ENCODE results near the gene GOLGB1.
A peak's percentile ranks its signal among the peaks of the same experiment; 100 is the strongest.
"Not testable (repeated sequence)": the region's sequence is repeated elsewhere in the genome, so short reads cannot be mapped to it uniquely, and the experiment has no call there.

The GOLGB1 gene

DNA sequence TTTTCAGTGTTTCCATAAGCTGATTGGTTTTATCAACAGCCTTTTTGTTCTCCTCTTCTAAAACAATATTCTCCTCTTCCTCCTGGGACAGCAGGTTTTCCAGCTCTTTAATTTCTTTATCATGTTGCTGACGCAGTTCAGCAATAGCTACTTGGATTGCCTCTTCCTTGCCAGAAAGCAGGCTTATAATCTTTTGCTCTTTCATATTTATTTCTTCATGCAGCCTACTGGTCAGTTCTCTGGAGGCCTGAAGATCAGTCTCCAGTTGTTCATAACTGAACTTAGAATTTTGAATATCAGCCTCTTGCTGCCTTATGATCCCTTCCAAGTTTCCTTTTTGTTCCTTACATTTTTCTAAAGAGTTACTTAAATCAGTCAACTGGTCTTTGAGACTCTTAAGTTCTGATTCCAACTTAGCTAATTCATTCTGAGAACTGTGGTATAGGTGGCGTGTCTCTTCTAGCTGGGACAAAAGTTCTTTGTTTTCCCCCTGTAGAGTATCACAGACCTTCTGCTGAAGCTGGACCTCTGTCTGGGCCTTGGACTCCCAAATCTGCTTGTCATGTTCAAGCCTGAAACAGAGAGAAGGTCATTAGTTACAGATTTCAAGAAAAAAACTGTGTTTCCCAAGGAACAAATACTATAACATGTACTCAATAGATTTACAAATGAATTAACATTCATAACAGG, 57.4 kb downstream of the GOLGB1 start:
- Histone ChIP-seq H4K8ac (ENCODE audit: low read length) (no peak overlapping the region), H2BK5ac (ENCODE audit: low read depth, low read length, poor library complexity, severe bottlenecking) (no peak overlapping the region), H3K27me3 (ENCODE audit: control insufficient read depth in 1 of 2, insufficient read depth in 1 of 2, low read length in 2 of 2) (no peaks in the 10 kb centered on the region)

DNA sequence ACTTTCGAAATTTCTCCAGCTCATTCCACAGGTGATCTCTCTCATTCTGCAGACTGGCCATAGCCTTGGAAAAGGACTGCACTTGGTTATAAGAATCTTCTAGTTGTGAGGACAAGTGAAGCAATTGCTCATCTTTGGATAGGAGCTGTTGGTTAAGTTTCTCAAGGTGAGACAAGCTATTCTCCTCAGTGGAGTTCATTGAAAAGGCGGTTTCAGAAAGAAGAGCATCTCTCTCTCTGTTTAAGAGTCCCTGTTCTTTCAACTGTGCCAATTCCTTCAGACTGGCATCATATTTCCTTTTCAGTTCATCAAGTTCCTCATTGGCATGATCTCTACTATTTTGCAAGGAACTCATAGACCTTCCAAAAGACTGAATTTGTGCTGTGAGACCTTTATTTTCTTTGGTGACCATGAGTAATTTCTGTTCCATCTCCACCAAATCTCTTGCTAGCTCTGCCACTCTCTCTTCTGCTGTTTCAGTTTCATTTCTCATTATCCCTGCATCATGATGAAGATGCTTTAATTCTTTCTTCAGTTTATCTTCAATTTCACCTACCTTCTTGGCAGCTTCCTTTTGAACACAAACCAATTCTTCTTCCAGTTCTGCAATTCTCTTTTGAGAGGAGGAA, 58.6 kb downstream of the GOLGB1 start:
- WGBS, result 96% methylated on average over 2 of the region's 2 CpGs
- Histone ChIP-seq H2AK5ac (ENCODE audit: low read length, severe bottlenecking) (no peak overlapping the region), H4K91ac (ENCODE audit: low read length) (no peak overlapping the region), H3K4me1 (ENCODE audit: control insufficient read depth, insufficient read depth, low read depth, low read length) (no peaks in the 10 kb centered on the region), H2AFZ (ENCODE audit: low read depth, low read length) (no peak overlapping the region), H3K27me3 (ENCODE audit: control insufficient read depth in 1 of 2, insufficient read depth in 1 of 2, low read length in 2 of 2) (no peaks in the 10 kb centered on the region), H3K18ac (ENCODE audit: low read depth in 1 of 2, low read length in 2 of 2) (no peak overlapping the region), H4K8ac (ENCODE audit: low read length) (no peak overlapping the region), H2BK15ac (ENCODE audit: low read depth, poor library complexity, severe bottlenecking) (no peak overlapping the region), H3K14ac (ENCODE audit: low read length in 2 of 2) (no peak overlapping the region), H3K79me1 (replicated peaks; ENCODE audit: low read length, poor library complexity, severe bottlenecking) (peaks cover 10% of the 10 kb centered on the region), H3K4me3 (ENCODE audit: insufficient read depth in 1 of 2, low read depth in 1 of 2, low read length in 2 of 2) (no peak overlapping the region), H3K9ac (ENCODE audit: low read length) (no peak overlapping the region), H2BK120ac (ENCODE audit: low read depth, low read length) (no peak overlapping the region), H2BK5ac (ENCODE audit: low read depth, low read length, poor library complexity, severe bottlenecking) (peak overlapping the region; percentile 53), H3K36me3 (ENCODE audit: control insufficient read depth in 1 of 2, insufficient read depth in 2 of 2, low read depth in 1 of 2, low read length in 2 of 2) (peaks cover 6 to 83% of the 10 kb centered on the region in 2 experiments), H3K27ac (ENCODE audit: low read length, poor library complexity, severe bottlenecking) (no peak overlapping the region), H3K4ac (ENCODE audit: low read depth in 1 of 2, low read length in 2 of 2) (no peak overlapping the region), H3K4me2 (ENCODE audit: low read length, poor library complexity, severe bottlenecking) (no peak overlapping the region), H3K23ac (ENCODE audit: low read length in 2 of 2) (no peak overlapping the region), H2BK12ac (ENCODE audit: low read length in 2 of 2) (no peak overlapping the region), H3K9me3 (ENCODE audit: control insufficient read depth, low read length) (no peaks in the 10 kb centered on the region)
- DNase-seq, result no peak

More for the DNA sequence above, 57.4 kb downstream of the GOLGB1 start:
- Histone ChIP-seq H3K9ac (ENCODE audit: low read length) (no peak overlapping the region), H2AK5ac (ENCODE audit: low read length, severe bottlenecking) (no peak overlapping the region), H2AFZ (ENCODE audit: low read depth, low read length) (no peak overlapping the region), H2BK12ac (ENCODE audit: low read length in 2 of 2) (no peak overlapping the region), H3K27ac (ENCODE audit: low read length, poor library complexity, severe bottlenecking) (no peak overlapping the region), H3K4me1 (ENCODE audit: control insufficient read depth, insufficient read depth, low read depth, low read length) (no peaks in the 10 kb centered on the region), H3K4ac (ENCODE audit: low read depth in 1 of 2, low read length in 2 of 2) (no peak overlapping the region), H2BK15ac (ENCODE audit: low read depth, poor library complexity, severe bottlenecking) (no peak overlapping the region), H3K79me1 (replicated peaks; ENCODE audit: low read length, poor library complexity, severe bottlenecking) (peaks cover 12% of the 10 kb centered on the region), H3K18ac (ENCODE audit: low read depth in 1 of 2, low read length in 2 of 2) (no peak overlapping the region), H4K91ac (ENCODE audit: low read length) (no peak overlapping the region), H3K9me3 (ENCODE audit: control insufficient read depth, low read length) (no peaks in the 10 kb centered on the region), H3K4me3 (ENCODE audit: insufficient read depth in 1 of 2, low read depth in 1 of 2, low read length in 2 of 2) (no peak overlapping the region), H3K23ac (ENCODE audit: low read length in 2 of 2) (no peak overlapping the region), H2BK120ac (ENCODE audit: low read depth, low read length) (no peak overlapping the region), H3K14ac (ENCODE audit: low read length in 2 of 2) (no peak overlapping the region), H3K36me3 (ENCODE audit: control insufficient read depth in 1 of 2, insufficient read depth in 2 of 2, low read depth in 1 of 2, low read length in 2 of 2) (peaks cover 6 to 84% of the 10 kb centered on the region in 2 experiments), H3K4me2 (ENCODE audit: low read length, poor library complexity, severe bottlenecking) (no peak overlapping the region)
- 98% methylated on average over 2 of the region's 2 CpGs for WGBS
- DNase-seq, result no peak

DNA sequence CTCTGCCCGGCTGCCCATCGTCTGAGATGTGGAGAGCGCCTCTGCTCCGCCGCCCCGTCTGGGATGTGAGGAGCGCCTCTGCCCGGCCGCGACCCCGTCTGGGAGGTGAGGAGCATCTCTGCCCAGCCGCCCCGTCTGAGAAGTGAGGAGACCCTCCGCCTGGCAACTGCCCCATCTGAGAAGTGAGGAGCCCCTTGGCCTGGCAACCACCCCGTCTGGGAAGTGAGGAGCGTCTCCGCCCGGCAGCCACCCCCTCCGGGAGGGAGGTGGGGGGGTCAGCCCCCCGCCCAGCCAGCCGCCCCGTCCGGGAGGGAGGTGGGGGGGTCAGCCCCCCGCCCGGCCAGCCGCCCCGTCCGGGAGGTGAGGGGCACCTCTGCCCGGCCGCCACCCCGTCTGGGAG, 60.8 kb downstream of the GOLGB1 start:
- 97% methylated on average over 10 of the region's 31 CpGs for WGBS
- Histone ChIP-seq H3K79me1 (replicated peaks; ENCODE audit: low read length, poor library complexity, severe bottlenecking) (peaks cover 12% of the 10 kb centered on the region), H3K36me3 (ENCODE audit: control insufficient read depth in 1 of 2, insufficient read depth in 2 of 2, low read depth in 1 of 2, low read length in 2 of 2) (peaks cover 9 to 76% of the 10 kb centered on the region in 2 experiments)
- not testable (repeated sequence) for H3K9me3 ChIP-seq (ENCODE audit: control insufficient read depth, low read length); H2BK15ac ChIP-seq (ENCODE audit: low read depth, poor library complexity, severe bottlenecking); H3K9ac ChIP-seq (ENCODE audit: low read length); H3K18ac ChIP-seq (ENCODE audit: low read depth in 1 of 2, low read length in 2 of 2); H4K91ac ChIP-seq (ENCODE audit: low read length); H3K4me2 ChIP-seq (ENCODE audit: low read length, poor library complexity, severe bottlenecking); DNase-seq; H2BK12ac ChIP-seq (ENCODE audit: low read length in 2 of 2); H2BK5ac ChIP-seq (ENCODE audit: low read depth, low read length, poor library complexity, severe bottlenecking); H3K14ac ChIP-seq (ENCODE audit: low read length in 2 of 2); H2AK5ac ChIP-seq (ENCODE audit: low read length, severe bottlenecking); H2BK120ac ChIP-seq (ENCODE audit: low read depth, low read length); H2AFZ ChIP-seq (ENCODE audit: low read depth, low read length); H3K4me1 ChIP-seq (ENCODE audit: control insufficient read depth, insufficient read depth, low read depth, low read length); H4K8ac ChIP-seq (ENCODE audit: low read length); H3K27ac ChIP-seq (ENCODE audit: low read length, poor library complexity, severe bottlenecking); H3K23ac ChIP-seq (ENCODE audit: low read length in 2 of 2); H3K4me3 ChIP-seq (ENCODE audit: insufficient read depth in 1 of 2, low read depth in 1 of 2, low read length in 2 of 2); H3K4ac ChIP-seq (ENCODE audit: low read depth in 1 of 2, low read length in 2 of 2); H3K27me3 ChIP-seq (ENCODE audit: control insufficient read depth in 1 of 2, insufficient read depth in 1 of 2, low read length in 2 of 2)

DNA sequence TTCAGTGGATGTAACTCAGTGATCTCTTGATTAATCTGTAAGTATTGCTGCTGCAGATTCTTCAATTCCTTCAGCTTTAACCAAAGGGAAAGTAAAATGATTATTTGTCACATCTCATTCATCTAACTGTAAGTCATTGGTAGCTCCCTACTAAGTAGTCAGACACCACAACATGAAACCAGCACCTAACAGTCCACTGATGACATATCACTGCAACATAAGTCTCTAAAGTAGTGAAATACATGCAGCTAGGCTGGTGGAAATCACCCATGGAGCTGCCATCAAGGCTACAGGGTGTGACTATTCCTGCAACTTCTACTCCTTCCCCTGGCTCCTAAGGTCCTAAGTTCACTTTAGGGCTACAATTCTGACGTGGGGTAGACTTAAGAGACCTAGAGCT, 67.7 kb downstream of the GOLGB1 start:
- Histone ChIP-seq H3K23ac (ENCODE audit: low read length in 2 of 2) (no peak overlapping the region), H3K27ac (ENCODE audit: low read length, poor library complexity, severe bottlenecking) (no peak overlapping the region), H3K27me3 (ENCODE audit: control insufficient read depth in 1 of 2, insufficient read depth in 1 of 2, low read length in 2 of 2) (no peaks in the 10 kb centered on the region)

More for the DNA sequence above, 67.7 kb downstream of the GOLGB1 start:
- Histone ChIP-seq H3K36me3 (ENCODE audit: control insufficient read depth in 1 of 2, insufficient read depth in 2 of 2, low read depth in 1 of 2, low read length in 2 of 2) (peaks cover 14 to 83% of the 10 kb centered on the region in 2 experiments), H2AK5ac (ENCODE audit: low read length, severe bottlenecking) (no peak overlapping the region), H2BK5ac (ENCODE audit: low read depth, low read length, poor library complexity, severe bottlenecking) (no peak overlapping the region), H3K4ac (ENCODE audit: low read depth in 1 of 2, low read length in 2 of 2) (no peak overlapping the region), H4K8ac (ENCODE audit: low read length) (no peak overlapping the region), H2BK12ac (ENCODE audit: low read length in 2 of 2) (no peak overlapping the region), H3K79me1 (replicated peaks; ENCODE audit: low read length, poor library complexity, severe bottlenecking) (peaks cover 22% of the 10 kb centered on the region), H2BK120ac (ENCODE audit: low read depth, low read length) (no peak overlapping the region), H3K4me3 (ENCODE audit: insufficient read depth in 1 of 2, low read depth in 1 of 2, low read length in 2 of 2) (no peak overlapping the region), H3K9ac (ENCODE audit: low read length) (no peak overlapping the region), H4K91ac (ENCODE audit: low read length) (no peak overlapping the region), H3K4me2 (ENCODE audit: low read length, poor library complexity, severe bottlenecking) (no peak overlapping the region), H3K9me3 (ENCODE audit: control insufficient read depth, low read length) (peaks cover 8% of the 10 kb centered on the region), H2AFZ (ENCODE audit: low read depth, low read length) (no peak overlapping the region), H2BK15ac (ENCODE audit: low read depth, poor library complexity, severe bottlenecking) (no peak overlapping the region), H3K14ac (ENCODE audit: low read length in 2 of 2) (no peak overlapping the region), H3K18ac (ENCODE audit: low read depth in 1 of 2, low read length in 2 of 2) (no peak overlapping the region), H3K4me1 (ENCODE audit: control insufficient read depth, insufficient read depth, low read depth, low read length) (no peaks in the 10 kb centered on the region)
- WGBS, result 80% methylated on average over 1 of the region's 1 CpG
- DNase-seq, result no peak
